GM06990 (cell line): Measurements from ENCODE around the gene GSE1.

Source experiments
- DNase-seq: peaks from one replicate; pipeline ENCODE4 v3.0.0-alpha.2; 2011; ENCODE audit not compliant: insufficient read length; ENCODE audit errors: extremely low read depth
- H3K27me3 ChIP-seq: replicated peaks from 2 replicates; pipeline ENCODE4 v1.6.0; 2011; ENCODE audit warnings: low read length; ENCODE audit not compliant: control insufficient read depth, insufficient read depth
- H3K36me3 ChIP-seq: 2 replicates; pipeline ENCODE4 v1.5.1; 2011; ENCODE audit warnings: low read length; ENCODE audit not compliant: control insufficient read depth, insufficient read depth
- H3K4me3 ChIP-seq: replicated peaks from 2 replicates; pipeline ENCODE4 v1.5.1; 2011; ENCODE audit warnings: low read depth, mild to moderate bottlenecking, control low read depth, low read length
- TF ChIP-seq, protein P1 (sequence below): IDR thresholded peaks from 2 replicates; pipeline ENCODE4 v1.5.1; 2011; ENCODE audit warnings: low read length, control low read depth, mild to moderate bottlenecking, inconsistent platforms; ENCODE audit not compliant: insufficient read depth, poor library complexity, severe bottlenecking

GSE1 gene

DNA sequence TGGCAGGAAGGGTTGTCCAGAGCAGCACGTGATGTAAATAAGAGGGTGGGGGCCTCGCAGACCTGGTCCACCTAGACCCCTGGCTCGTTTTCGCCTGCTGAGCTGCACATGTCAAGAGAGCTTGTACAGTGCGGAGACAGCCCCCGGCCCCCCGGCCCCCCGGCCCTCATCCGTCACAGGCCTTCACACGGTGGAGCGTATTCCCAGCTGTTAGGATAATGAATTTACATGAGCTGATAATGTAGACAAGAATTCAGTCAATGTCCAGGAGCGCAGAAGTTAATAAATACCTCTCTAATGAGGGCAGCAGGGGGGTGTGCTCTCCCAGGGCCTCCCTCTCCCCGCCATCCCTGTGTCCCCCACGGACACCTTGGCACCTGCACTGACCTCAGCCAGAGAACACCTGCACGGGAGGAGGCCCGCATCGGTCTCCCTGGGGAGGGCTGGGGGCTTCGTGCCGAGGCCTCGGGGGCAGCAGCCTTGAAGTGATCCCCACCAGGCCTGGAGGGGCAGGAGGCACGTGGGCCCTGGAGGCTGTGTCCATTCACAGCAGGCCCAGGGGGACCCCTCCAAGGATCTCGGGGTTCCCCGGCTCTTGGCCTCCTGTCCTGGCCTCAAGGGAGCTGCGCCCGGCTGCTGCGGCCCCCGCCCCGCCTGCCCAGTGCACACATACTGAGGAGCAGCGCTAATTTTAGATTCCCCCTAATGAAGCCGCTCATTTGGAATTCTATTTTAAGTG is 14.6 kb downstream of the GSE1 start:
- Histone ChIP-seq H3K4me3 (no peak overlapping the region), H3K36me3 (peaks cover 6% of the 10 kb centered on the region), H3K27me3 (no peaks in the 10 kb centered on the region)
- no peak for DNase-seq
- TF ChIP-seq, protein P1, sequence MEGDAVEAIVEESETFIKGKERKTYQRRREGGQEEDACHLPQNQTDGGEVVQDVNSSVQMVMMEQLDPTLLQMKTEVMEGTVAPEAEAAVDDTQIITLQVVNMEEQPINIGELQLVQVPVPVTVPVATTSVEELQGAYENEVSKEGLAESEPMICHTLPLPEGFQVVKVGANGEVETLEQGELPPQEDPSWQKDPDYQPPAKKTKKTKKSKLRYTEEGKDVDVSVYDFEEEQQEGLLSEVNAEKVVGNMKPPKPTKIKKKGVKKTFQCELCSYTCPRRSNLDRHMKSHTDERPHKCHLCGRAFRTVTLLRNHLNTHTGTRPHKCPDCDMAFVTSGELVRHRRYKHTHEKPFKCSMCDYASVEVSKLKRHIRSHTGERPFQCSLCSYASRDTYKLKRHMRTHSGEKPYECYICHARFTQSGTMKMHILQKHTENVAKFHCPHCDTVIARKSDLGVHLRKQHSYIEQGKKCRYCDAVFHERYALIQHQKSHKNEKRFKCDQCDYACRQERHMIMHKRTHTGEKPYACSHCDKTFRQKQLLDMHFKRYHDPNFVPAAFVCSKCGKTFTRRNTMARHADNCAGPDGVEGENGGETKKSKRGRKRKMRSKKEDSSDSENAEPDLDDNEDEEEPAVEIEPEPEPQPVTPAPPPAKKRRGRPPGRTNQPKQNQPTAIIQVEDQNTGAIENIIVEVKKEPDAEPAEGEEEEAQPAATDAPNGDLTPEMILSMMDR = no peak

DNA sequence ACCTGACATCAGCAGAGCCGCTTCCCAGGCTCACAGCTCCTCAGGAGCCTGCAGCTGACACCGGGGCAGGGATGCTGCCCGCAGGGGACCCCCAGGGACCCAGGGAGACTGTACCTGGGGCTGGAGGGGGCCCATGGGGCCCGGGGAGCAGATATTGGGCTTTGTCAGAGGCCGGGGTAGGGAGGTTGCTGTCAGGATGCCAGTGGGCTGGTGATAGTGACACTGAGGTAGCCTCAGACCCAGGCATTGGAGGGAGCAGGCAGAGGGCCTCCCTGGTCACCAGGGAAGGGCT is 15.1 kb downstream of the GSE1 start:
- Histone ChIP-seq H3K36me3 (peaks cover 6% of the 10 kb centered on the region), H3K4me3 (no peak overlapping the region), H3K27me3 (no peaks in the 10 kb centered on the region)
- DNase-seq = no peak
- TF ChIP-seq, protein P1 = no peak

DNA sequence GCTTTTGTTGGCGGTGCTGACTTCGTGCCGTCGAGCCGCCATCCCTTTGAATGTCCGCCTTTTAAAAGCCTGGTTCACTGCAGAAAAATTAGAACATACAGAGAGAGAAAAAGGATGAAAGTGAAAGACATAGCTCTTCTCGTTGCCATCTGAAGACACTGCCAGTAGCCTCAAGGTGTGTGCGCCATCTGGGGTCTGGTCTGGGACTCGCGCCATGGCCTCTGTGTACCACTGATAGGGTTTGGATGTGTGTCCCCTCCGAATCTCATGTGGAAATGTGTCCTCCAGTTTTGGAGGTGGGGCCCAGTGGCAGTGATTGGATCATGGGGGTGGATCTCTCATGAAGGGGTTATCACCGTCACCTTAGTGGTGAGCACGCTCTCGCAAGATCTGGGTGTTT is 15.5 kb downstream of the GSE1 start:
- DNase-seq = no peak
- Histone ChIP-seq H3K4me3 (no peak overlapping the region), H3K36me3 (peaks cover 6% of the 10 kb centered on the region), H3K27me3 (no peaks in the 10 kb centered on the region)
- TF ChIP-seq, protein P1 = no peak

DNA sequence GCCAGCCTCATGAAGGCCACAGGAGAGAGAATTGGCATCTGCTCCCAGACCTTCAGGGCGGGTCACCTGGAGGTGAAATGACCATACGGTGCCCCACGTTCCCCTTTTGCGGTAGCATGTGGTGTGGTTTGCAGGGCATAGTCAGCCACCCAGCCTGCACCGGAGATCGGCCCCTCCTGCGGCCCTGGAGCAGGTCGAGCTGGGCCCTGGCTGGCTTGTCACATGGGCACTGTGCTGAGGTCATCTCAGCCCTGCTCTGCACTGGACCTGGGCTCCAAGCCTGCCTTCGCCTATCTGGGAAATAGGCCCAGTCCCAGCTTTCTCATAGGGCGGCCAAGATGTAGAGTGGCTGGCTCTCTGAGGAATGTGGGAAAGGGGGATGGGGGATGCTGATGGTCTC is 16.2 kb downstream of the GSE1 start:
- Histone ChIP-seq H3K27me3 (no peaks in the 10 kb centered on the region), H3K36me3 (peaks cover 6% of the 10 kb centered on the region), H3K4me3 (no peak overlapping the region)
- no peak for DNase-seq
- TF ChIP-seq, protein P1 = no peak

DNA sequence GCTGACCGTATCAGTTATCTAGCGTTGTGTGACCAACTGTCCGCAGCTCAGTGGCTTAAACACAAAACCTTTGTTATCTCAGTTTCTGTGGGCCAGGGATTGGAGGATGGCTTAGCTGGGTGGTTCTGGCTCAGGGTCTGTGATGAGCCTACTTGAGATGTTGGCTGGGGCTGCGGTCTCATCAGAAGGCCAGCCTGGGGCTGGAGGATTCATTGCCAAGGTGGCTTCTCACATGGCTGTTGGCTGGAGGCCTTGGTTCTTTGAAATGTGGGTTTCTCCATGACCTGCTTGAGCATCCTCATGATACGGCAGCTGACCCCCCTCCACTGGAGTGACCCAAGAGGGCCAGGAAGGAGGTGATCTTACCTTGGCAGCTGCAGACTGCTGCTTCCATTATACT is 16.7 kb downstream of the GSE1 start:
- TF ChIP-seq, protein P1 = no peak
- no peak overlapping the region for H3K4me3 ChIP-seq
- DNase-seq = no peak

DNA sequence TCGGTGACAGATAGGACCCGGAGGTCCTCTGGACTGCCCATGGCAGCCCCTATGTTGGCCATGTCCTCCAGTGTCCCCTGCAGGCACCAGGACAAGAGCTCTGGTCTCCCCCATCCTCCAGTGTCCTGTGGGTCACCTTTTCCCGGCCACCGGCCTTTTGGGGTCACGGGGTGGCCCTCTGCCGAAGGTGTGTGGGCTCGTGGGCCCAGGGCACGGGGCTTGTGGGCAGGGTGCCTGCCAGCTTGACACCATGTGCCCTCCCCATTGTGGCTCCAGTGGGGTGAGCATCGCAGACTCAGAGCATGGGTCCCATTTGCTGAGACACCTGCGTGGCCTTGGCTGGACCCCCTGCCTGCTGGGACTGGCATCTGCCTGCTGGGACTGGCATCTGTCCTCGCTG is 18.1 kb downstream of the GSE1 start:
- TF ChIP-seq, protein P1 = no peak
- DNase-seq = no peak
- Histone ChIP-seq H3K36me3 (peaks cover 10% of the 10 kb centered on the region), H3K27me3 (no peaks in the 10 kb centered on the region), H3K4me3 (no peak overlapping the region)

More for the DNA sequence above, 16.7 kb downstream of the GSE1 start:
- Histone ChIP-seq H3K36me3 (peaks cover 6% of the 10 kb centered on the region), H3K27me3 (no peaks in the 10 kb centered on the region)
